ENCODE results near the gene ARL14.
"Not testable (repeated sequence)": the region's sequence is repeated elsewhere in the genome, so short reads cannot be mapped to it uniquely, and the experiment has no call there.

Gene ARL14

DNA sequence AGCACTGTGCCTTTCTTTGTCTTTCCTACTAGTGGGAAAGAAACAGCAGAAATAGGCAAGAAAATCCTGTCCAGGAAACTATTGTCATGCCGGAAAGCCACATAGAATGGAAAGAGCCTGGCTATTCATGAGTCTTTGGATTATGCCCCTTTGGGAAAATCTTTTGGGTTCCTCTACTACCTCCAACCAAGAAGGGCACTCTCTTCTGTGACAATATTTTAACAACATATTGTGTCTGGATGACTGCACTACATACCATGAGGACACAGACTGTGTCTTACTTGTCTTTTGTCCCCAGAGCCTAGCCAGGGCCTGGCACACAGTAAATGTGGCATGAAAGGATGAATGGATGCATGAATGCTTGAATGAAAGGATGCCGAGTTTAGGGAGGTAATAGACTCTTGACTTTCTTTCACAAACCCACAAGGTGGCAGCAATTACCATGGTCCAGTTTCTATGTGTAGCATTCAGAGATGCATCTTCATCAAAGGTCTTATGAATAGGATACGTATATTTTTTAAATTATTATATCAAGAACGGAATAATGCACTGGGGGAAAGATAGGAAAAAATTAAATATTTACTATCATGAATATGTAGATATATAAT is 30.3 kb downstream of the ARL14 start:
- no peak for TF ChIP-seq Cebpa-rat (IDR thresholded peaks at IDR 0.05)
- no peak overlapping the region for H3K4me3 ChIP-seq
- H3K36me3 ChIP-seq = no peaks in the 10 kb centered on the region
- no peak overlapping the region for H3K4me2 ChIP-seq
- peaks cover 0 to 6% (median 0%) of the 10 kb centered on the region in 11 experiments; a peak in 2 of 22 replicates for H3K9me3 ChIP-seq (replicated peaks in 1 of 11)
- no peaks in the 10 kb centered on the region for H3K27me3 ChIP-seq
- H3K4me1 ChIP-seq = no peaks in the 10 kb centered on the region
- no peak overlapping the region for H3K27ac ChIP-seq
- H3K9ac ChIP-seq = no peak overlapping the region
- H4K20me1 ChIP-seq = no peaks in the 10 kb centered on the region

DNA sequence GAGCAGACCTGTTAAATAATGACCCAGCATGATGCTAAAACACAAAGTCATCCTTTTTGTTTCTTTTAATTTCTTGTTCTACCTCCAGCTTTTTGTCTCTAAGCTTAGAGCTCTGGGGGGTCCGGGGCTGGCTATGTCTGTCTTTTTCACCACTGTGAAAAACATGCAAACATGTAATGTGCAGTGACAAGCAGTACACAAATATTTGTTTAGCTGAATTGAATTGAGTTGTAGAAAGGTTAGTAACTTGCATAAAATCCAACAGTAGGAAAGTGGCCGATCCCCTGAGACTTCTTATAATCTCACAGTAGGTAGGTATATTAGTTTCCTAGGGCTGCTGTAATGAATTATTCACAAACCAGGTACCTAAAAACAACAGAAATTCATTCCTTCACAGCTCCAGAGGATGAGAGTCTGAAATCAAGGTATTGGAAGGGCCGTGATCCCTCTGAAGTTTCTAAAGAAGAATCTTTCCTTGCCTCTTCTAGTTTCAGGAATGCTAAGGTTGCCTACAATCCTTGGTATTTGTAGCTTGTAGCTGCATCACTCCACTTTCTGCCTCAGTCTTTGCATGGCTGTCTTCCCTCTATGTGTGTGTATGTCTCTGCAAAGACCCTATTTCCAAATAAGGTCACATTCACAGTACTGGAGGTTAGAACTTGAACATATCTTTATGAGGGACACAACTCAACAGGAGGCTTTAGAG is 32.7 kb downstream of the ARL14 start:
- no peak overlapping the region for H3K27ac ChIP-seq
- H4K20me1 ChIP-seq = no peaks in the 10 kb centered on the region
- H3K9me3 ChIP-seq (replicated peaks in 1 of 11) = no peaks in the 10 kb centered on the region
- no peaks in the 10 kb centered on the region for H3K4me1 ChIP-seq
- H3K27me3 ChIP-seq = no peaks in the 10 kb centered on the region
- no peak for TF ChIP-seq Cebpa-rat (IDR thresholded peaks at IDR 0.05)
- H3K4me2 ChIP-seq = no peak overlapping the region
- H3K36me3 ChIP-seq = no peaks in the 10 kb centered on the region
- H3K4me3 ChIP-seq = no peak overlapping the region
- H3K9ac ChIP-seq = no peak overlapping the region

DNA sequence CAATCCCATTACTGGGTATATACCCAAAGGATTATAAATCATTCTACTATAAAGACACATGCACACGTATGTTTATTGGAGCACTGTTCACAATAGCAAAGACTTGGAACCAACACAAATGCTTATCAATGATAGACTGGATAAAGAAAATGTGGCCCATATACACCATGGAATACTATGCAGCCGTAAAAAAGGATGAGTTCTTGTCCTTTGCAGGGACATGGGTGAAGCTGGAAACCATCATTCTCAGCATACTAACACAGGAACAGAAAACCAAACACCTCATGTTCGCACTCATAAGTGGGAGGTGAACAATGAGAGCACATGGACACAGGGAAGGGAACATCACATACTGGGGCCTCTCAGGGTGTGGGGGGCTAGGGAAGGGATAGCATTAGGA is 36.2 kb downstream of the ARL14 start:
- not testable (repeated sequence) for H4K20me1 ChIP-seq; H3K9me3 ChIP-seq (replicated peaks in 1 of 11); H3K4me3 ChIP-seq; H3K4me2 ChIP-seq; H3K36me3 ChIP-seq; H3K27me3 ChIP-seq; H3K9ac ChIP-seq; H3K4me1 ChIP-seq; H3K27ac ChIP-seq

DNA sequence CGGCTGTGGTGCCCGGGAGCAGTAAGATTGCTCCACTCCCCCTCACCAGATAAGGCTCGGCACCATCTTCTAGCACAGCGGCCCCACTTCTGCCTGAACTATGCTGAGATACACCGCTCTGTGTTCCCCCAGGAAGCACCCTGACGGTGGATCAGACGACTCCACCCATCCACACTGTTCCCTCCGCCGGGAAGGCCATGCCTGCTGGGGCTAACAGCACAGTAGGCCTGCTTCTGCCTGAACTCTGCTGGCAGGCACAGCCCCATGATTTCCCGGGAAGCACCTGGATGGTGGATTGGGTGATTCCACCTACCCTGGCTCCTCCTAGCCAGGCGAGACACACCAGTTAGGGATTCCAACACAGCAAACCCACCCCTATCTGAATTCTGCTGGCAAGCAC is 42.8 kb downstream of the ARL14 start:
- no peak overlapping the region for H3K4me2 ChIP-seq
- no peak overlapping the region for H3K27ac ChIP-seq
- H3K9me3 ChIP-seq (replicated peaks in 1 of 11) = peaks cover 0 to 10% (median 7%) of the 10 kb centered on the region in 11 experiments; a peak in 9 of 22 replicates
- TF ChIP-seq Cebpa-rat (IDR thresholded peaks at IDR 0.05) = no peak
- no peaks in the 10 kb centered on the region for H3K27me3 ChIP-seq
- H3K4me3 ChIP-seq = no peak overlapping the region
- H4K20me1 ChIP-seq = no peaks in the 10 kb centered on the region
- H3K4me1 ChIP-seq = no peaks in the 10 kb centered on the region
- H3K36me3 ChIP-seq = no peaks in the 10 kb centered on the region
- no peak overlapping the region for H3K9ac ChIP-seq

DNA sequence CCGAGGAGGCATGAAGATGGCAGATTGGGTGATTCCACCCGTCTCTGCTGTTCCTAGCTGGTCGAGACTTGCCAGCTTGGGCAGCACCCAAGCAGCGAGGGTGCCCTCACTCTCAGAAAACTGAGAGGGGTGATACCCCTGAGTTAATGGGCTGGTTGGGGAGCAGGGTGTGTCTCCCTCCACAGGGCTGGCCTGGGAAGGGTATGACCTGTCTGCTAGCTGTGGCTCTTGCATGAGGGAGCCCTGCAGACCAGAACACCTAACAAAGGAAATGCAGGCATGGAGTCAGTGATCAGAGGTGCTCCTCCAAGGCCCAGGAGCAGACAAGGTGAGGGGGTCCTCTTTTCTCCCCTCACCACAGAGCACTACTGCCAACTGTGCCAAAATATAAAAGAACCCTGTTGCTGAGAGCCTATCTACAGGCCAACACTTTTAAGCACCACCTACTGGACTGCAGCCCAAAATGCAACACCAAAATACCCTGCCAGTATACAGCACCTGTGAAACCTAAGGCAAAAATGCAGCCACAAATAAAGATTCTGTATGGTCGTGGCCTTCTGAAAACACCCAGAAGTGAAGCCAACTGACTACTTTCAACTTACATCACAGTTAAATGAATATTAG is 43.3 kb downstream of the ARL14 start:
- no peaks in the 10 kb centered on the region for H3K36me3 ChIP-seq
- H3K4me1 ChIP-seq = no peaks in the 10 kb centered on the region
- no peaks in the 10 kb centered on the region for H3K27me3 ChIP-seq
- peaks cover 0 to 15% (median 8%) of the 10 kb centered on the region in 11 experiments; a peak in 9 of 22 replicates for H3K9me3 ChIP-seq (replicated peaks in 1 of 11)
- H3K4me3 ChIP-seq = no peak overlapping the region
- H3K9ac ChIP-seq = no peak overlapping the region
- no peak overlapping the region for H3K4me2 ChIP-seq
- no peaks in the 10 kb centered on the region for H4K20me1 ChIP-seq
- no peak overlapping the region for H3K27ac ChIP-seq
- no peak for TF ChIP-seq Cebpa-rat (IDR thresholded peaks at IDR 0.05)

DNA sequence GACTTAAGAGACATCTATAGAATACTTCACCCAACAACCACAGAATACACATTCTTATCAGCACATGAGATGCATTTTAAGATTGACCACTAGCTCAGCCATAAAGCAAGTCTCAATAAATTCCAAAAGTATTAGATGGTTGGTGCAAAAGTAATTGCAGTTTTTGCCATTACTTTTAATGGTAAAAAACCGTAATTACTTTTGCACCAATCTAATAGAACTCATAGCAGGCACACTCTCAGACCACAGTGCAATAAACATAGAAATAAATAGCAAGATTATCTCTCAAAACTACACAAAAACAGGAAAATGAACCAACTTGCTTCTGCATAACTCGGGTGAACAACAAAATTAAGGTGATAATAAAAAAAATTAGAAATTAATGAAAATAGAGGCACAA is 45.4 kb downstream of the ARL14 start:
- Histone ChIP-seq H3K4me1 (no peaks in the 10 kb centered on the region), H3K4me3 (no peak overlapping the region), H3K4me2 (no peak overlapping the region), H3K27me3 (no peaks in the 10 kb centered on the region), H4K20me1 (no peaks in the 10 kb centered on the region), H3K9ac (no peak overlapping the region), H3K36me3 (no peaks in the 10 kb centered on the region), H3K27ac (no peak overlapping the region), H3K9me3 (replicated peaks in 1 of 11) (peaks cover 0 to 15% (median 8%) of the 10 kb centered on the region in 11 experiments; a peak in 9 of 22 replicates)
- no peak for TF ChIP-seq Cebpa-rat (IDR thresholded peaks at IDR 0.05)

DNA sequence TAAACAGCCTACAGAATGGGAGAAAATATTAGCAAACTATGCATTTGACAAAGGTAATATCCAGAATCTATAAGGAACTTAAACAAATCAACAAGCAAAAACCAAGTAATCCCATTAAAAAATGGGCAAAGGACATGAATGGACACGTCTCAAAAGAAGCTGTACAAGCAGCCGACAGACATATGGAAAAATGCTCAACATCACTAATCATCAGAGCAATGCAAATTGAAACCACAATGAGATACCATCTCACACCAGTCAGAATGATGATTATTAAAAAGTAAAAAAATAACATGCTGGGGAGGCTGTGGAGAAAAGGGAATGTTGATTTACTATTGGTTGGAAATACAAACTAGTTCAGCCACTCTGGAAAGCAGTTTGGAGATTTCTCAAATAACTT is 48.4 kb downstream of the ARL14 start:
- H3K36me3 ChIP-seq = no peaks in the 10 kb centered on the region
- no peak overlapping the region for H3K9ac ChIP-seq
- no peaks in the 10 kb centered on the region for H4K20me1 ChIP-seq
- no peaks in the 10 kb centered on the region for H3K4me1 ChIP-seq
- H3K9me3 ChIP-seq (replicated peaks in 1 of 11) = peaks cover 0 to 15% (median 6%) of the 10 kb centered on the region in 11 experiments; a peak in 8 of 22 replicates
- no peak overlapping the region for H3K4me3 ChIP-seq
- no peak overlapping the region for H3K4me2 ChIP-seq
- no peak for TF ChIP-seq Cebpa-rat (IDR thresholded peaks at IDR 0.05)
- H3K27ac ChIP-seq = no peak overlapping the region
- no peaks in the 10 kb centered on the region for H3K27me3 ChIP-seq
